GM18909 (cell line): ENCODE data around the gene CA9.

Experiments
- ATAC-seq: cut with Tn5 transposase; IDR thresholded peaks from one replicate; pipeline ENCODE4 v1.9.1; 2021; ENCODE audit warnings: mild to moderate bottlenecking; ENCODE audit not compliant: unreplicated experiment, poor library complexity

The CA9 gene

DNA sequence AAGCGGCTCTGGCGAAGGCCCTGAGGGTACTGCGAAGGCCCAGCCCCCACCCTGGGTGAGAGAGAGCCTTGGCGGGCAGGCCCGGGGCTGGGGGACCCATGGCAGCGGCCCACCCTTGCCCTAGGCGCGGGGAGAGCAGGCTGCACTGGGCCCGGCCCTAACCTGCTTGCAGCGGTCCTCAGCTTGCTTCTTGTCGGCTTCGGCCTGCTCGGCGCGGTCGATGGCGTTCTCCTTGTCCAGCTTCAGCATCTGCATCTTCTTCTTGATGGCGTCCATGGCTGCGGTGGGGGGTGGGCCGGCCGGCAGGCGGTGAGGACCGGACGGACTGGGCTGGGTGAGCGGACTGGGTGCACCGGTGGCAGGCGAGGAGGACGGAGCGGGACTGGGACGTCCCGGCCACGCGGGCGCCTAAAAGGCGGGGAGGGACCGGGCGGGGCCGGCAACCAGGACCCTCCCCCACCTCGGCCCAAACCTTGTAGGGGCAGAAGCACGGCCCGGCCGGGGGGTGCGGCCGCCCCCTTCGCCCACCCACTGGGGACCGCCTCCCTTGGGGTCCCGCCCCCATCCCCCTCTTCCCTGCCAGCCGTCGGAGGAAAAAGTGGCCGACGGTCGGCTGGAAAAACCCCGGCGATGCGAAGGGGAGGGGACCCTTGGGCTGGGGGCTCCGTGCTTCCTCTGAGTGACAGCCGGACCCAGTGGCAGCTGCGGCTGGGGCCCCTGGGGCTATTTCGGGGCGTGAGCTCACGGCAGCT, 16.0 kb downstream of the CA9 start, which contains the start of gene TPM2:
Gene TPM2 (minus strand): TSS at position 384 of the 752 bp plus-strand sequence. CDS start 108 bp downstream, at position 276.
- ATAC-seq, result no peak

- no peak for ATAC-seq
These were observed 16.5 kb downstream of the CA9 start for GRCh38 chr9:35690294-35690613.

DNA sequence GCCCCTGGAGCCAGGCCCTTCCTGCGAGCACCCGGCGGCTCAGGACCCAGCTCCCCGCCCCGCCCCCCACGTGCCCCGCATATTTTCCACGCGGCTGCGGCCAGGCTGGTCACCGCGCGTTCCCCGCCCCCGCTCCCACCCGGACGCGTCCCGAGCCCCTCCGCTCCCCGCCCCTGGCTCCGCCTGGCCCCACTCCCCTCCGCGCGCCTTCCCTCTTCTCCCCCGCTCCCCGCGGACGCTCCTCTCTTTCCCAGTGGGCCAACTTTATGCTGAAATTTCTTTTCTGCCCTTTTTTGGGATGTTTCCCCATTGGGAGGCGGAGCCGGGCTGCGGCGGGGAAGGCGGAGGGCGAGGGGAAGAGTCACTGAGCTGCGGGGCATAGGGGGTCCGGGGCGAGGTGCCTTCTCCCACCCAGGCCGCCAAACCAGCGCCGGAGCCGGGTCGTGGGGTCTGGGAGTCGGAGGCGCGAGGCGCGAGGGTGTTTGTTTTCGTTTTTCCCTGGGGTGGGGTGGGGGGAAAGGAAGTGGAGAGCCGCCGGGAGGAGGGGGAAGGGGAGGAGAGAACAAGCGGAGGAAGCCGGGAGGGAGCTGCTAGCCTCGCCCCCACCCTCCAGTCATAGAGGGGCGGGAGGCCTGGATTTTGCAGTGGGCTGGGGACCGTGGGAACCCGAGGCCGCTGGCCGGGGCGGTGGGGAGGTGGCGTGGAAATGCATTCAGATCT, 17.0 kb downstream of the CA9 start:
- ATAC-seq, result no peak

DNA sequence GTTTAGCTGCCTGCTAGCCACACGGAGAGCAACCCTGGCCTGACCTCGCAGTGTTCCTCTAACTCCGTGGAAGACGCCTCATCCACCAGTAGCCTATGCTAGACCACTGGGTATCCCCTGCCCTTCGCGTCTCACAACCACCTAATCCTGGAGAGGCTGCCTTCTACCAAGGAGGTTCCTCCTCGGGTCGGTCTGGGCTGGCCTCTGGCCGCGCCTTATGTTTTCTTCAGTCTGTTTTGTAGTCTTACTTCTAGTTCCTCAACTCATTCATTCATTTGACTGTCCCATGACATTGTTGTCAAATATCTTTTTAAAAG, 17.6 kb downstream of the CA9 start:
- no peak for ATAC-seq

DNA sequence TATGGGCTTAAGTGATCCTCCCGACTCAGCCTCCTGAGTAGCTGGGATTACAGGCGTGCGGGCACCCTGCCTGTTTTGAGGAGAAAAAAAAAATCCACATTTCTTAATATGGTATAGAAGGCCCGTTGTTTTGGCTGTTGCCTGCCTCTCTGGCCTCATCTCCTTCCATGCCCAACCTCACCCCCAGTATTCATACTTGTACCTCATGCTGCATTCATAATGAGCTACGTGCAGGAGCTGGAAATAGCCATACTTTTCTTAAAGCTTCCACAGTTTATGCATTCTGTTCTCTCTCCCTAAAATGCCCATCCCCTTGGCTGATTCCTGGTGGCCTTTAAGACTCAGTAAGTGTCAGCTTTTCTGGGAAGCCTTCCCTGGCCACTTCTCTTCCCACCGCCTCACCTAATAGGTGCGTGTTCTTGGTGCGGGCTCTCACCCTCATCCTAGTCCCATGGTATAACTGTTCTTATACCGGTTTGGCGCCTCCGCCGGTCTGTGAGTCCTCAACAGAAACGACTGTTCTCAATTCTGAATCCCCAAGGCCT, 18.1 kb downstream of the CA9 start:
- ATAC-seq, result no peak

- ATAC-seq, result no peak
These were observed 22.2 kb downstream of the CA9 start for GRCh38 chr9:35695943-35696401.

DNA sequence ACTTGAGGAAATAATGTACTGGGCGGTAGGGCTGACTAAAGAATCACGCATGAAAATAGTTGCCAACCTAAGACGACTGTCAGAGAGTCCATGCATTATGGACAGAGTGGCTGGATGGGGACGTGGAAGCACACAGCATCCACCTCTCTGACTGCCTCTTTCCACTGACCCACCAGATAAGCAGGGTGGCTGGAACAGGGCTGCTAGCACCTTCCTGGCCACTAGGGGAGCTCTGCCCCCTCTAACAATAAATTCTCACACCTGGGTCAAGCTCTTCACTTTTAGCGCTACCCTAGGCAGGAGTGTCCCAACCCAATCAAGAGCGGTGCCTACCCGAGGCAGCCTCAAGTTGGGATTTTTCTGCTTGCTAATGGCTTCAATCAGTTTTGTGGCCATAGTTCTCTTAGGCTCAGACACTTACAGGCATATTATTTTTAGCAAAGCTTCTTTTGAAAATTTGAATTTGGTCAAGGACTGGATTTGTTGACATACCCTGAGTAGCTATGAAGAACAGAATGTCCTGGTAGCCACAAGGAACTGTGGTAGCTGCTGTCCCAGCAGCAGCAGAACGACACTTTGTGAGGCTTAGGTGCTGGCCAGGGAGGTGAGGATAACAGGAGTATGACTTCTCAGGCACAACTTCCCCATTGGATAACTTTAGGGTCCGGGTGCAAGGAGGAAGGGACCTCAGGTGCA, 22.9 kb downstream of the CA9 start:
- peak; percentile 76 for ATAC-seq

DNA sequence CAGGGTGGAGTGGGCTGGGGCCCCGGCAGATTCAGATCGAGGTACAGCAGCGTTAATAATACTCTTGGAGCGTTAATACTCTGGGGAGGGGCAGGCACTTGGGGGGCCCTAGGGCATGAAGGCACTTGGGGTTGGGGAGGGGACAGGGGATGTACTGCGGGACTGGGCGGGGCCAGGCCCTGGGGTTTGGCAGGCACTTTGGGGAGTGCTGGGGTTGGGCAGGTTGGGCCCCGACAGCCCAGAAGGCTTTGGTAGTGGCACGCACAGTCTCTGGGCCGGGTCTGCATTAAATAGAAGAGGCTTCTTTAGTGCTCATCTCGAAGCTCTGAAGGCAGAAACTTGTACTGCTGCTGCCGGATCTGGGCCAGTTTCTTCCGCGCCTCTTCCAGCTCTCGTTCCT, 23.8 kb downstream of the CA9 start:
- ATAC-seq, result no peak

DNA sequence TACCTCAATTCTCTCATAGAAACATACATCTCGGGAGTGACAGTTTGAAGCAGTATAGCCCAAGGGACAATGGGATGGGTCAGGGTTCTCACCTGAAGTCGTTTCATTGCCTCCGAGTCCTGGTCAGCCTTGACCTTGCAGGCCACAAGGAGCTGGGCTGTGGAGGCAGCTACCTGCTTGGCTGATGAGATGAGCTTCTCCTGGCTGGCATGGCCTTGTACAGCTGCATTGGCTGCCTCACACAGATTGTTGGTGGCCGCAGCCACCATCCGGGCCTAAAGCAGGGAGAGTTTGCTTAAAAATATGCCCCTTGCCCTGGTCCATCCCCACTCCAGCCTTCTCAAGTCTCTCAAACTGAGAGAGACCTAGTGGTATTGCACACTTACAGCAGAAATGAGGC, 24.5 kb downstream of the CA9 start:
- ATAC-seq, result no peak

GRCh38 chr9:35700031-35700430, 26.3 kb downstream of the CA9 start:
- ATAC-seq, result no peak

- ATAC-seq, result no peak
These were observed 27.2 kb downstream of the CA9 start for GRCh38 chr9:35700942-35701341.

GRCh38 chr9:35702696-35703095, 29.0 kb downstream of the CA9 start:
- ATAC-seq, result no peak

- no peak for ATAC-seq
These were observed 30.4 kb downstream of the CA9 start for GRCh38 chr9:35703906-35704672.

DNA sequence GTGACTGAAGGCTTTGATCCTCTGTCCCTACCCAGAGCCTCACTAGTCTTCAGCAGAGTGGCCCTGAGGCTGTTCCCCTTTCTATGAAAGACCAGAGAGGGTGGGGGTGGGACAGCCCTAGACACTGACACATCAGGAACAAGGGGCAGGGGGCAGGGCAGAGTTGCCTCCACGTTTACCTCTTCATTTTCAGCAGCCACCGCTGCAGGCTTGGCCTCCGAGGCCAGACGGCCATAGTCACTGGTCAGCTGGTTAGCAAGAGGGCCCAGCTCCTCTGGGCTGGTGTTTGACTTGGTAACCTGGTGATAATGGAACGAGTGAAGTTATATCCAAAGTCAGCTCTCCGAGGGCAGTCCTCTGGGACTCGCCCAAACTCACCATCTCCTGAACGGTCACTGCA, 31.6 kb downstream of the CA9 start:
- no peak for ATAC-seq

GRCh38 chr9:35705836-35706430, 32.2 kb downstream of the CA9 start:
- no peak for ATAC-seq

DNA sequence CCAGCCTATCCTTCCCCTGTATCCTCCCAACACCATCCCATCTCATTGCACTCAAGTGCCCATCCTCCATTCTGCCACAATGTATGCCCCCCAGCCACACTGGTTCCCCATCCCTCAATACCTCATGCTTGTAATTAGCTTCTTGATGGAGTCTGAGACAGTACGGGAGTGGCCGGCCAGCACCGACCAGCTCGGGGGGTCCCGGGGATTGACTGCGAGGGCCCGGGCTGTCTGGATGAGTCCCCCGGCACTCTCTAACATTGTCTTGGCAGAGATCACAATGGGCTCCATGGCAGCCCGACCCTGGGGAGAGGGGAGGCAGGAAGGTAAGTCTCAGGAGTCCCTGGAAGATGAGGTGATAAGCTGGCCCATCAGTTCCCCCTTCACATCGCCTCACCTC, 33.2 kb downstream of the CA9 start:
- no peak for ATAC-seq

- ATAC-seq, result no peak
These were observed 34.4 kb downstream of the CA9 start for GRCh38 chr9:35708146-35708545.

DNA sequence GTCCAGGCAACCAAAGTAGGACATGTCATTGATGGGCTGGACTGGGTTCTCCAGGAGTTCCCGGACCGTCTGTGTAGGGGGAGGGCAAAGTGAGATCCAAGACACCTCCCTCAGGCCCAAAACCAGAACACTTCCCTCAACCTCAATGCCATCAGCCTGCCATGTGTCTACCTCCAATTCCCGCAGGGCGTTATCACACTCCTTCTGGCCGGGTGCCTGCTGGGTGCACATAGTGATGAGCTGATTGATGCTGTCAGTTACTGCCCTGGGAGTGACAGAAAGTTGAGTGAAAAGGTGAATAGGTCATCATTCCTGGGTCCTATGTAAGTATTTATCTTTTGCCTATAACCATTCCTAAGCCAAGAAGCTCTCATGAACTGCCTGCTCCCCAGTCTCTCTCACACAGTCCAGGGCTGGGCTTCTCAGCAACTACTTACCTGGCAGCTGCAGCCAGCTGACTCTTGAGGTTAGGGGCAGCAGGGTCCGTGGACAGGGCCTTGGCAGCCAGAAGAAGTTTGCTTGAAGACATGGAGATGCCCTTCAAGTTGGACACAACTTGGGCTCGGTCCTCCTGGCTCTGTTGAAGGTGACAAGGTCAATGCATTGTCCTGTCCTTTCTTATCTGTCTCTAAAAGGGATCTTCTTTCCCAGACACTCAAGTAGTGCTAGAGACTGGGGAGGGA, 37.2 kb downstream of the CA9 start:
- no peak for ATAC-seq
